Smooth muscle cell of the brain vasculature (primary cell): ENCODE measurements around the gene DPPA5.
A peak's percentile ranks its signal among the peaks of the same experiment; 100 is the strongest.
"Not testable (repeated sequence)": the region's sequence is repeated elsewhere in the genome, so short reads cannot be mapped to it uniquely, and the experiment has no call there.

Experiments
- DNase-seq: peaks from one replicate; pipeline ENCODE4 v3.0.0-alpha.2; 2012; ENCODE audit warnings: low read depth, low spot score

DPPA5 gene

GRCh38 chr6:73353636-73354593 lies at the start of gene DPPA5:
Gene DPPA5 (minus strand): TSS chr6:73354276. CDS start chr6:73354225, 51 bp downstream.
- DNase-seq = no peak

- no peak for DNase-seq
These were observed 46.6 kb upstream of the DPPA5 start for GRCh38 chr6:73400656-73401055.

- DNase-seq = no peak
These were observed 41.8 kb upstream of the DPPA5 start for GRCh38 chr6:73395875-73396274.

- no peak for DNase-seq
These were observed 40.7 kb upstream of the DPPA5 start, which contains the start of gene DDX43 for GRCh38 chr6:73394577-73395354. Gene DDX43 (plus strand): TSS chr6:73394828. CDS start chr6:73394906, 78 bp downstream.

GRCh38 chr6:73393278-73393677 lies 39.2 kb upstream of the DPPA5 start:
- DNase-seq = no peak

GRCh38 chr6:73392188-73392587 lies 38.1 kb upstream of the DPPA5 start:
- DNase-seq = not testable (repeated sequence)

GRCh38 chr6:73391675-73392074 lies 37.6 kb upstream of the DPPA5 start:
- DNase-seq = no peak

- no peak for DNase-seq
These were observed 35.8 kb upstream of the DPPA5 start for GRCh38 chr6:73389854-73390253.

GRCh38 chr6:73388800-73389512 lies 34.9 kb upstream of the DPPA5 start:
- peak; percentile 39 for DNase-seq

GRCh38 chr6:73388433-73388799 lies 34.3 kb upstream of the DPPA5 start:
- DNase-seq = no peak

- DNase-seq = no peak
These were observed 28.5 kb upstream of the DPPA5 start for GRCh38 chr6:73382462-73383113.

GRCh38 chr6:73381531-73381930 lies 27.5 kb upstream of the DPPA5 start:
- DNase-seq = not testable (repeated sequence)

- DNase-seq = no peak
These were observed 23.1 kb upstream of the DPPA5 start for GRCh38 chr6:73377225-73377624.

- DNase-seq = no peak
These were observed 21.1 kb upstream of the DPPA5 start for GRCh38 chr6:73375216-73375615.

GRCh38 chr6:73372516-73372915 lies 18.4 kb upstream of the DPPA5 start:
- no peak for DNase-seq

GRCh38 chr6:73371984-73372383 lies 17.9 kb upstream of the DPPA5 start:
- no peak for DNase-seq

- no peak for DNase-seq
These were observed 15.5 kb upstream of the DPPA5 start, which contains the start of gene OOEP for GRCh38 chr6:73369563-73369962. Gene OOEP (minus strand): TSS chr6:73369897. CDS start chr6:73369792, 105 bp downstream.

- no peak for DNase-seq
These were observed 15.1 kb upstream of the DPPA5 start for GRCh38 chr6:73369157-73369556.

GRCh38 chr6:73368675-73369074 lies 14.6 kb upstream of the DPPA5 start:
- no peak for DNase-seq

GRCh38 chr6:73367761-73368355 lies 13.8 kb upstream of the DPPA5 start:
- DNase-seq = no peak

- DNase-seq = no peak
These were observed 10.5 kb upstream of the DPPA5 start for GRCh38 chr6:73364549-73364948.
